Stimulated activated CD8-positive, alpha-beta memory T cell treated with anti-CD3 and anti-CD28 coated beads, Interleukin-2, amount 100 ng/mL, for 1 hour (primary cell): ENCODE measurements around the gene SOWAHA.

Experiments used
- DNase-seq, 2 donors: peaks; one replicate each; pipeline ENCODE4 v3.0.0-alpha.2; 2020; ENCODE audit warnings: low read depth in 2 of 2

Gene SOWAHA

GRCh38 chr5:132825834-132826391 is 12.8 kb downstream of the SOWAHA start:
- no peak for DNase-seq

- no peak for DNase-seq
These were observed 13.5 kb downstream of the SOWAHA start for GRCh38 chr5:132826424-132827082.

GRCh38 chr5:132827943-132828673 is 15.0 kb downstream of the SOWAHA start:
- no peak for DNase-seq

GRCh38 chr5:132828846-132829494 is 15.9 kb downstream of the SOWAHA start:
- no peak for DNase-seq

- DNase-seq: peak; percentile 35 to 45
These were observed 16.8 kb downstream of the SOWAHA start for GRCh38 chr5:132829742-132830435.

GRCh38 chr5:132830436-132831094 is 17.5 kb downstream of the SOWAHA start, which contains the start of gene SHROOM1:
Gene SHROOM1, minus strand, starts transcription at chr5:132830647. Its CDS starts 4,507 bp downstream, at chr5:132826140.
- no peak for DNase-seq

- DNase-seq: no peak
These were observed 18.2 kb downstream of the SOWAHA start for GRCh38 chr5:132831095-132831860.

GRCh38 chr5:132832612-132833011 is 19.5 kb downstream of the SOWAHA start:
- no peak for DNase-seq

- no peak for DNase-seq
These were observed 21.0 kb downstream of the SOWAHA start for GRCh38 chr5:132834057-132834456.

GRCh38 chr5:132836852-132837251 is 23.8 kb downstream of the SOWAHA start:
- no peak for DNase-seq

- no peak for DNase-seq
These were observed 24.8 kb downstream of the SOWAHA start for GRCh38 chr5:132837868-132838267.

- no peak for DNase-seq
These were observed 25.6 kb downstream of the SOWAHA start for GRCh38 chr5:132838516-132839282.

GRCh38 chr5:132839426-132840301 is 26.6 kb downstream of the SOWAHA start:
- no peak for DNase-seq

GRCh38 chr5:132840313-132840712 is 27.2 kb downstream of the SOWAHA start:
- no peak for DNase-seq

GRCh38 chr5:132840896-132841295 is 27.8 kb downstream of the SOWAHA start:
- DNase-seq: no peak

GRCh38 chr5:132841305-132841704 is 28.2 kb downstream of the SOWAHA start:
- no peak for DNase-seq

- DNase-seq: no peak
These were observed 35.2 kb downstream of the SOWAHA start for GRCh38 chr5:132848270-132848669.

- no peak for DNase-seq
These were observed 36.2 kb downstream of the SOWAHA start for GRCh38 chr5:132849347-132849746.

- DNase-seq: no peak
These were observed 37.0 kb downstream of the SOWAHA start for GRCh38 chr5:132850066-132850465.
